Astrocyte (in vitro differentiated cells and primary cell): ENCODE data around the gene IFITM5.

ENCODE experiments used
- CTCF ChIP-seq: IDR thresholded peaks from 2 replicates; pipeline ENCODE4 v1.5.1; 2011; ENCODE audit warnings: low read depth, mild to moderate bottlenecking, inconsistent platforms, low read length, moderate library complexity; ENCODE audit not compliant: insufficient read depth
- EZH2 ChIP-seq: IDR thresholded peaks from 2 replicates; pipeline ENCODE4 v1.6.1; 2012; ENCODE audit warnings: mild to moderate bottlenecking, low read length, inconsistent platforms; ENCODE audit not compliant: insufficient read depth

GRCh38 chr11:269146-269890 lies 30.0 kb downstream of the IFITM5 start:
- TF ChIP-seq CTCF (no peak), EZH2 (no peak)
